Fibroblast of pulmonary artery (primary cell): ENCODE data around the gene SMAP1.
A peak's percentile ranks its signal among the peaks of the same experiment; 100 is the strongest.

Source experiments
- DNase-seq: peaks from one replicate; pipeline ENCODE4 v3.0.0-alpha.2; 2010; ENCODE audit warnings: low read depth
- H3K4me3 ChIP-seq: replicated peaks from 2 replicates; pipeline ENCODE4 v1.5.1; 2011; ENCODE audit warnings: low read depth, mild to moderate bottlenecking, control low read depth, low read length, moderate library complexity
- CTCF ChIP-seq: IDR thresholded peaks from 2 replicates; pipeline ENCODE4 v1.5.1; 2011; ENCODE audit warnings: mild to moderate bottlenecking, control low read depth, low read length, inconsistent platforms; ENCODE audit errors: missing control alignments

Gene SMAP1

GRCh38 chr6:70675822-70676221 is 8.1 kb downstream of the SMAP1 start:
- no peak for DNase-seq
- no peak overlapping the region for H3K4me3 ChIP-seq
- TF ChIP-seq CTCF, result no peak

GRCh38 chr6:70676821-70677220 is 9.1 kb downstream of the SMAP1 start:
- no peak overlapping the region for H3K4me3 ChIP-seq
- DNase-seq, result no peak
- no peak for TF ChIP-seq CTCF

DNA sequence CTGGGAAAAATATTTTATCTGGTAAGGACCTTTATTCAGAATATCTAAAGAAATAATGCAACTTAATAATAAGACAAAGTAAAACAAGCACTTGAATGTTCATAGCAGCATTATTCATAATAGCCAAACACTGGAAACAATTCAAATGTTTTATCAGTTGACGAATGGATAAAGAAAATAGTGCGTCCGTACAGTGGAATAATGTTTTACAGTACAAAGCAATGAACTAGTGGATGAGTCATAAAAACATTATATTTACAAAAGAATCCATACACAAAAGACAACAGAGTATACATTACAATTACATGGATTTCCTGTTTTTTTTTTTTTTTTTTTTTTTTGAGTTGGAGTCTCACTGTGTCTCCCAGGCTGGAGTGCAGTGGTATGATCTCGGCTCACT is 12.7 kb downstream of the SMAP1 start:
- TF ChIP-seq CTCF, result no peak
- peak; percentile 45 for DNase-seq
- H3K4me3 ChIP-seq, result no peak overlapping the region

GRCh38 chr6:70684794-70685493 is 17.3 kb downstream of the SMAP1 start:
- H3K4me3 ChIP-seq, result no peak overlapping the region
- TF ChIP-seq CTCF, result no peak
- DNase-seq, result no peak

DNA sequence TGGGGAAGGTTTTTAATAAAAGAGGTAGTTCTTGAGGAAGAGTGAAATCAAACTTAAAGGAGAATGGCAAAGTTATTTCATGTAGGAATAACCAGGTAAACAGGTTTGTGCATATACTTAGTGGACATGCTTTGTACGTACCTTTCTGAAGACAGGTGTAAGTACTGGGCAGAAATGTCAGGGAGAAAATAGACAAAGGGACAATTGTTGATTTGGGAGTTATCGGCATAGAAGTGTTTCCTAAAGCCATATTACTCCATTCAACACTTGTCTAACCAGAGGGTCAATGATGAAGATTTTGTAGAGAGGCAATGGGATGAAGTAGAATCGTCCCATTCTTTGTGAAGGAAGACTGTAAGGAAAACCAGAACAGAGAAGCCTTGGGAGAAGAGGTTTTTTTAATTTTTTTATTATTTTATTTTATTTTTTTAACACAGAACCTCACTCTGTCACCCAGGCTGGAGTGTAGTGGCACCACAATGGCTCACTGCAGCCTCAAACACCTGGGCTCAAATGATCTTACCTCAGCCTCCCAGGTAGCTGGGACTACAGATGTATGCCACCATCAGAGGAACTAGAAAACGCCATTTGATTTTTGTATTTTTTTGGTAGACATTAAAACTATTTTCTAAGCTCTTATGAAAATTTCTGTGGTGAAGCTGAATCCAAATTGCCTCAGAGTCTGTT is 18.0 kb downstream of the SMAP1 start:
- no peak for TF ChIP-seq CTCF
- no peak for DNase-seq
- no peak overlapping the region for H3K4me3 ChIP-seq

- DNase-seq, result peak; percentile 69
- peak; percentile 63 for TF ChIP-seq CTCF
- H3K4me3 ChIP-seq, result no peak overlapping the region
Measured at GRCh38 chr6:70686548-70687133, 19.0 kb downstream of the SMAP1 start.
